Activated effector memory CD4-positive, alpha-beta T cell treated with Interleukin-2 at 50 U/mL for 16 hours (primary cell): ENCODE data around the gene TTC7B.

ENCODE experiments used
- DNase-seq: peaks from one replicate; pipeline ENCODE4 v3.0.0-alpha.2; 2020

TTC7B gene

DNA sequence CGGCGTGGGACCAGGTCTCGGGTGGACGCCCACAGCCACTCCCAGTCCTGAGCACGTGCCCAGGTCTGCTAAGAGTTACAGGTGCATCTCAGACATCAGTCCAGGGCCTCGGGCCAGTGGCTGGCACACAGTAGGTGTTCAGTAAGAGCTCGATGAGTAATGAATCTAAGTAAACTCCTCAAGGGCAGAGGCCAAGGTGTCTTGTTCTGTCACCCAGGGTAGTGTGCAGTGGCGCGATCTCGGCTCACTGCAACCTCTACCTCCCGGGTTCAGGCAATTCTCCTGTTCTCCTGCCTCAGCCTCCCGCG, 11.2 kb downstream of the TTC7B start:
- no peak for DNase-seq

DNA sequence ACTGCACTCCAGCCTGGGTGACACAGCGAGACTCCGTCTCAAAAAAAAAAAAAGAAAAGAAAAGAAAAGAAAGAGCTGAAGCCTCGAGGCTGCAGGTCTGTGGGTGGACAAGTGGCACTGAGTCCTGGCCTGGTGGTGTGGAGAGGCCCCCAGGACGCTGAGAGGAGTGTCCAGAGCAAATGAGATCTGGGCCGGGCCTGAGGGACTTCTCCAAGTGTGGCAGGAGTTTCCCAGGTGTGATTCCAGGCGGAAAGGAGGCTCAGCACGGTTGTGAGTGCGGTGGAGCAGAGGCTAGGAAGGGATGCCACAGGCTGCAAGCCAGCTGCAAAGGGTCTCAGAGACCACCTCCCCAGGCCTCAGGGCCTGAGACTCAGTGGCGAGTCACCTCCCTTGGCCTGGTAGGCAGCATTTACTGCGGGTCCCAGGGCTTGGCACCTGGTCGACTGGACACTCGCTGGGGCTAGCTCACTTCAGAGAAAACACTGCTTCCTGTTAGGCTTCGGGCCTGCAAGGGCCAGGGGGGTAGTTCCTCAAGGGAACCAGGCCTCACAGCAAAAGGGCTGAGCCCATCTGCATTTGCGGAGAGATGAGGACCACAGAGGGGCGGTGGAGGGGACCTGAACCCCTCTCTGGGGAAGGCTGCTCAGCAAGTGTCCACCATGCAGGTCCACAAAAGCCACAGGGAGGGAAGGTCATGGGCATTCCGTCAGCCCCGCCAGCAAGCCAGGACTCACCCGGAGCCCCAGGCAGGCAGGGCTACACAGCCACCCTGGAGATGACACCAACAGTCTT, 11.7 kb downstream of the TTC7B start:
- DNase-seq = no peak

DNA sequence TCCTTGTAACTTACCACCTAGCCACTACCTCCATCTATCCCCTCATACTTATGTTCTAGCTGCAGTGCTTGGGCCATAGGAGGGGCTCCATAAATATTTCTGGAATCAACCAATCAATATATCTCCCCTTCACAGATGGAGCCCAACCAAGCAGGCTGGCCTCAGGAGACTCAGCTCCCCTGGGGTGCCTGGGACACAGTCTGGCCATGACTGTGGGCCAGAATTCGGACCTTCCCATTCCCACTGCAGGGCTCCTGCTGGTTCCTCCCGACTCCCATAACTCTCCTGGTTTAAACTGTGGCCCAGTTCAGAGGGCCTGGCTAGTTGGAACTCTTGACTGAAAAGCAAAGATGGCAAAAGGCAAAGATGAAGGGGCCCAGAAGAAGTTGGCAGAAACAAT, 13.0 kb downstream of the TTC7B start:
- no peak for DNase-seq

DNA sequence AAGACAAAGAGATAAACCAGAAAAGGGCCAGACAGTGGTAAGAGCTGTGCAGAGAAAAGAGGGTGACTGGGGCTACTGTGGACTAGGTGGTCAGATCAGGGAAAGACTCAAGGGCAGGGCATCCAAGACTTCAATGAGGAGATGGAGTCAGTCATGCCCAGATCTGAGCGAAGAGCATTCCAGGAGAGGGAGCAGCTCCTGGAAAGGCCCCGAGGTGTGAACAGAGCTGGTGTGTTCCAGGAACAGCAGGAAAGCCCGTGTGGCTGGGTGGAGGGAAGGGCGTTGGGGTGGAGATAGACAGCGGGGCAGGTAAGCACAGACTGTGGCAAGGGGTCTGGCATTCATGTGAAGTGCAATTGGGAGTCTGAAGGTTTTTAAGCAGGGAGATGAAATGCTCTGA, 16.8 kb downstream of the TTC7B start:
- no peak for DNase-seq

DNA sequence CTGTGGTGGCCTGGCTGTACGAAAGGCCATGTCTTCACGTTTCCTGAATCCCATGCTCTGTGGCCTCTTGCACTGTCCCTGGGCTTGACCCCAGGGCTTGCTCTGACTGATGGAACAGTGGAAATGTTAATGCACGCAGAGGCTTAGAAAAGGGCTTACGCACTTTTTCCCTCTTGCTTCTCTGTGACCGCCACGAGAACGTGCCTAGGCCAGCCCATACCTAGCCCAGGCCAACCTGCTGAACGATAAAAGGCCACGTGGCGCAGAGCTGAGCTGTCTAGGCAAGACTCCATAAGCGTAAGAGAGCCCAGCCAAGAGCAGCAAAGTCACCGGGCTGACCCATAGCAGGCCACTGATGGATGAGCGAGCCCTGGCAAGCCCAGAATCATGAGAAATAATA, 18.3 kb downstream of the TTC7B start:
- DNase-seq = no peak

DNA sequence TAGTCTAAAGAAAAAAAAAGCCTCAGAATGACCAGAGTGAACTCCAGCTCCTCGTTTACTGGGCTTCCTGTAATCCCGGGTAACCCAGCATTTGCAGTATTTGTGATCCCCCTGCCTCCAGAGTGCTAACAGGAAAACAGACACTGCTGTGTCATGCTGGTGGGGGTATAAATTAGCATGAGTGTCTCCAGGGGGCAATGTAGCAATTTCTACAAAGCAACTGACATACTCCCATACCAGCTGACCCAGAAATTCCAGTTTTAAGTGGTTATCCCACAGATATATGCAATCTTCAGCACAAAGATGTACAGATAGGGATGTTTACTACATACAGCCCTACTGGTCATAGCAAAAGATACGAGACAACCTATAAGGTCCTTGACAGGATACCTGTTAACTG, 18.8 kb downstream of the TTC7B start:
- no peak for DNase-seq

DNA sequence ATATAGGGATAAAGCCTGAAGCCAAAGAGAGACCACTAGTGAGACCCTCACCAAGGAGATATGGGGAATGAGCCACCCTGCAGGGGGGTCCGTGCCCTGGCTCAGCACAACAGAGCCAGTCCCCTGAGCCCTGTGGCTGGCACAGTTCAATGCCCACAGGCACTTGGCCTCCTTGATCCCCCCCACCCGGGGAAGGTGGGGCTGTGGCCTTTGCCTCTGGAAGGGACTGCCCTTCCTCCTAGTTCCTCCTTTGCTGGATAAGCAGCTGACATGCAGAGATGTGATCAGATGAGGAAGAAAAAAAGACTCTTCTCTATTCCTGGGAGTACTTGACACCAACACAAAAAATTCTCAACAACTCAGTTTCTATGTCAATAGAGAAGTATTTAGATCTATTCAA, 19.9 kb downstream of the TTC7B start:
- DNase-seq = no peak

DNA sequence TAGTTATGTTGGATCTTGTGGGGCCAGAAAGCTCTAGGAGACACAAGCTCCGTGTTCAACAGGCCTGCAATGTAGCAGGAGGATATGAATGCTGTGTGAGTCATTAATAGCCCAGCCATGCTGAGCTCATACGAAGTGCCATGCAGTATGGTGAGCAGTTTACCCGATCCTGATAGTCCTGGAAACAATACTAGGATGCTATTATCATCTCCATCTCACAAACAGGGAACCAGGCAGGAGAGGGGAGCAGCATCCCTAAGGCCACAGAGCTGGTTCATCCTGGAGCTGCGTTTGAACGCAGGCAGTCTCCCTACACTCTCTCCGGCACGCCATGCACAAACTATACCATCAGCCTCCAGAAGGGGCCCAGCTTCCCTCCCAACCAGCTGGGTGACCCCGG, 20.5 kb downstream of the TTC7B start:
- DNase-seq = no peak

DNA sequence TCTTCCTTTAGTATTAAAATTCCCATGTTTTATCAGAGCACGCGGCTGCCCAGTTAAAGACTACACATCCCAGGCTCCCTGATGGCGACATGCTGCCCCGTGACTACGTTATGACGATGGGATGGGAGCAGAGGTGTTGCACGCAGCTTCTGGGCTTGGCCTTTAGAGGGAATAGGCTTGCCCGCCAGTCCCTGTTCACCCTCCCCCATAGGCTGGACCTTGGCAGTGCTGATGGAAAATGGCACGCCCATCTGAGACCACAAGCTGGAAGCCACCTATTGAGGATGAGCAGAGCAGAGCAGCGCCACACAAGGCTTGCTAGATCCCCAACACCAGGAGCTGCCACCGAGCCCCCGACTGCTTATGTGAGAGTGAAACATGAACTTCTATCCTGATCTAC, 24.7 kb downstream of the TTC7B start:
- no peak for DNase-seq

DNA sequence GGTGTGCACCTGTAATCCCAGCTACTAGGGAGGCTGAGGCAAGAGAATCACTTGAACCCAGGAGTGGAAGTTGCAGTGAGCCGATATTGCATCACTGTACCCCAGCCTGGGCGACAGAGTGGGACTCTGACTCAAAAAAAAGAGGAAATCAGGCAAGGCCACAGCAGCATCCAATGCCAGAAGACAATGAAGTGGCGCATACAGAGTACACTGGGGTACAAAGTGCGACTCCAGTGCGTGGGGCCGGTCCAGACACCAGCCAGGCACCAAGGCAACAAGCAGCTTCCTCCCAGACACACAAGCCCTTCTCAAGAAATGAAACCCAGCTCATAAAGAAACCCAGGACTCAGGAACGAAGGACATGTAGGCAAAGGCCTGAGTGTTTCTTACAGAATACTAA, 28.2 kb downstream of the TTC7B start:
- DNase-seq = no peak

DNA sequence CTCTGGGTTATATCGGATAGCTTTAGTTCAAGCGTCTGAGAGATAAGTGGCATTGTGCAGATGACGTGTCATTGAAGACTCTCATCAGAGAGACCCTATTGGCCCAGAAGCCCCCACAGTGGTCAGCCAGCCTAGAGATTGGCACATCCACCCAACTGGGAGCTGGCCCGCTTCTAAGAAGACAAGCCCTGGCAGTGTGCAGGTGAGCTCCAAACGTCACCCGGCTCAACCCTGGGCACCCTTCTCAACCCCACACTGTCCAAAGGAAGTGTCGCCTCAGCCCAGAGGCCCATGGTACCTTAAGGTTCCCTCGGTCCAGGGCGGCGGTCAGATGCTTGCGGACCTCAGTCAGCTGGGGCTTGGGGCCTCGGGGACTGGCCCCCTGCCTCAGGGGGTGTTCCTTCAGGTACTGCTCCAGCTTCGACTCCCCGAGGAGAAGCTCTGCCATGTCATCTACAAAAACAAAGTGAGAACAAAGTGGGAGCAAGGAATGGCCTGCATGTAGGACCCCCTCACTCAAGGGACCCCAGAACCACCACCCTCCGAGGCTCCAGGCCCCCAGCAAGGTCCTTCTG, 30.3 kb downstream of the TTC7B start:
- no peak for DNase-seq

DNA sequence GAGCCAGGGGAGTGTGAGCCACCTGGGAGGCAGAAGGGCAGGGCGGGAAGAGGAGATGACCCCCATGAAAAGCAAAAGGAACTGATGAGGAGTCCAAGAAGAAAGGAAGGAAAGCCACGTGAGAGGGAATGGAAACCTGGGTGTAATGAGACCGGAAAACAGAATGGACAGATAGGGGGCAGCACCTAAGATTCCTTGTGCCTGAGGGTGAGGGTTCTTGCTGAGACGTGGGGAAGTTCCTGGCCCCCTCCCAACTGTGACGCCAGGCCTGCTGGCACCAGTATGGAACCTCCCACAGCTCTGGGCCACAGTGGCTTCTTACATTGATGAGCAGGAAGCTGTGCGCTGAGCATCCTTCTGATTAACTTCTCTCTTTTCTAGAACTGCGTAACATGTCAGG, 30.8 kb downstream of the TTC7B start:
- DNase-seq = no peak

DNA sequence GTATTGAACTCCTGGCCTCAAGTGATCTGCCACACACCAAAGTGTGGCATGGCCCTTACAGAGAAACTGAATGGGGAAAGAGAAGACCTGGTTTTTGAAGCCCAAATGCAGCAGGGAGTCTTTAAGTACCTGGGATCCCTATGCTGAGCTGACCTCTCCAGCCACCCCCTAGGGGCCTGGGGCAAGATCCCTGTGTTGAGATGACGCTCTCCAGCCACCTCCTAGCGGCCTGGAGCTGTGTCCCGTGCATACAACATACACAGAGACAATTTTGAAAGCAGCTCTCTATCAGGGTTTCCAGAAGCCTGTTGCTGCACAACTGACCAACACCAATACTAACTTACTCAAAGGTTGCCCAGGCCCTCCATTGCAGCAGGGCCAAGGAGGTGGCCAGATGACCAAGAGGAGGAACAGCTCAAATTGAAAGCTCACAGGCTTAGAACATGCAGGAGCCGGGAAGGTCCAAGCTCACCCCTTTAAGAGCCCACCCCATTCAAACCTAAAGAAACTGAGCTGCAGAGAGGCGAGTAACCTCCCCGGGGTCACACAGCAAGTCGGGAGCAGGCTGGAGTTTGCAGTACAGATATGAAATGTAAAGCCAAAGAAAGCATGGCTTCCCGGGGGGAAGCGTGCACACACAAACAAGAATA, 31.5 kb downstream of the TTC7B start:
- DNase-seq = no peak

DNA sequence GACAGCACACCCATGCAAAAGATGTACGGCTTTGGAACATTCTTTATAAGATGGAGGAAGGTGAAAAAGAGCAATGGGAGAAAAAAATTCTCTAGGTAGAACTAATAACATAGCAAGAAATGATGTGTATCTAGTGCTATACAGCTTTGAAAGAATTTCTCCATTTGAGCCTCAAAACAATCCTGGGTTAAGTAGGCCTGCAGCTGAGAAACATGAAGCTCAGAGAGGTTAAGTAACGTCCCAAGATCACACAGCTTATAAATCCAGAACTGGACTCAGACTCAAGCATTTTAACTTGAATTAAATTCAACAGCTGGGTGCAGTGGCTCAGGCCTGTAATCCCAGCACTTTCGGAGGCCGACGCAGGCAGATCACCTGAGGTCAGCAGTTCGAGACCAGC, 32.9 kb downstream of the TTC7B start:
- DNase-seq = no peak

DNA sequence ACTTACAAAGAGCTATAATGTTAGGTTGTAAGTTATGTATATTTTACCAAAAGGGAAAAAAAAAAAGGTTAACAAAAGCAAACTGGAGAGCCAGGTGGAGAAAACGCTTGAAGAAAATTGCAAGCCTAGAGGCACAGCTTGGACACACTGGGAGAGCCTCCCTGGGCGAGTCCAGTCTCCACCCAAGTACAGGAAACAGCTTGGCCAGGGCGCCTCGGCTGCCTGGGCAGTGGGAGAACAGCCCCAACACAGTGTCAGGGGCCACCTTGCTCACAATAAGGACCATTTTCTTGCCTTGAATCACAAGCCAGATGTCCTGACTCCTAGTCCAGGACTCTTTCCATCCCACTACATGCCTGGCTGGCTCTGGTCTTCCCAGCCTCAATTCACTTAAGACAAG, 33.3 kb downstream of the TTC7B start:
- no peak for DNase-seq

DNA sequence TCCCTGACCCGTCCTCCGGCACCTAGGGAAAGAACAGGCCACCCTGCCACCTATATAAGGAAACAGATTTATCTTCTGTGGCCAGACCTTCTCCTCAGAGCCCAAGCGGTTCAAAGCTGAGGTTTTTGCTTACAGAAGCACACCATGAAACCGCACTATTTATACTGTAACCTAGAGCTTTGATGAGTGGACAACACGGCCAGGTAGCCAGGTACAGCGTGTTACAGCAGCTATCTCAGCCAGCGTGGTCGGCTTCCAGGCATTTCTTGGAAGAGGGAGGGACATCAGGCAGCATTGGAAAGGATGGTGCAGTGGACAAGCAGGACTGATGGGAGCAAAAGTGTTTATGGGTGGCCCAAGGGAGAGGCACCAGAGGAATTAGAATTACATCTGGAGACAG, 34.4 kb downstream of the TTC7B start:
- no peak for DNase-seq

DNA sequence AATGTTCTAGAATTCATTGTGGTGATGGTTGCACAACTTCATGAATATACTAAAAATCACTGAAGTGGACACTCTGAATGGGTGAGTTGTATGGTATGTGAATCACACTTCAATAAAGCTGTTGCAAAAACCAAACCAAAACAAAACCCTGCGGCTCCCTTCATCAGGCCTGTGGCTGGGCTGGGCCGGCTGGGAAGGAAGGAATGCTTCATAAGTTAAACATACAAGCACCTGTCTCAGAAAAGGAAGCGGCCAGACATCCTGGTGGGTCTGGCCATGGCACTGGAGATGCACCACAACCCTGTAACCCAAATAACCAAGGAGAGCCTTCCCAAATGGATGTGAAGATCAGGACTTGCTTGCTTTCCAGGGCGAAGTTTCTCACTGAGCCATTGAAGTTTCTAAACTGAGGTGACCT, 34.9 kb downstream of the TTC7B start:
- no peak for DNase-seq

DNA sequence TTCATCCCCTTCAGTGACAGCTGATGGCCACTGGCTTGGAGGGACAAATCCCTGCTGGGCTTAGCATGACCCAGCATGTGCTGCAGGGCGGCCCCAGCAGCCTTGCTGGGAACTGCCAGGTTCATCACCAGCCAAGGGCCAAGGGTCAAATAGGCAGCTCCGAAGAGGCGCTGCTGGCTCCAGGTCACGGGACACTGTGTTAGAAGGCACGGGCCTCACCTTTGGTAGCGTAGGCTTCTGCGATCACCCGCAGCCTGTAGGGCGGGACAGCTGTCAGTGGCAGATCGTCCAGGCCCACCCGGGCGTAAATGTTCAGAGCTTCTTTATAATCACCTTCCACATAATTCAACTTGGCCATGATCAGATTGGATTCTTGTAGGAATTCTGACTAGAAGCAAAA, 35.7 kb downstream of the TTC7B start:
- DNase-seq = no peak

DNA sequence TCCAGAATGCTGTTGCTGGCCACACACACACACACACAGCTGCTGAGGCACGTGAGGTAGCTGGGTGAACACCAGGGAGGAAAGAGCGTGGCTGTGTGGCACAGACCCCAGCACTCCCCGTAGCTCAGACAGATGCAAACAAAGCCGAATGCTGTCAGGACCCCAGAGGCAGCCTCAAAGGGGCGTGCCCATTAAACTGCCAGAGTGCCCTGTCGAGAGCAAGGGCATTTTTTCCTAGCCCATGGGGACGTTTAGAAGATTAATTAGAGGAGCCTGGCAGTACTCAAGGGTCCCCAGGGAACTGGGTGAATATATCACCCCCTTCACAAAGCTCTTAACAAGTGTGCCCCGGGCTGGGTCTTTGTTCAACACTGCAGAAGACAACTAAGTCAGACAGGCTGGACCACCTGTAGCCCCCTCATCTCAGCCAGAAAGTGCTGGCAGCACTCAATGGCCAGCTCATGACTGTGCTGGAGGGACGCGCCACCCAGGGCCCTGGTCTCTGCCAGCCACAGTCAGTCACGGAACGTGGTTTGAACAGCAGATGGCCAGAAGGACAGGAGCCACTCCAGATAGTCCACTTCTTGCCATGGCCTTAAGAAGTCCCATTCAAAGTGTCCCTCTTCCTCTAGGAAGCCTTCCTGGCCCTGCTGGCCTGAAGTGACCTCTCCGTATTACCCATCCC, 37.5 kb downstream of the TTC7B start:
- DNase-seq = no peak

DNA sequence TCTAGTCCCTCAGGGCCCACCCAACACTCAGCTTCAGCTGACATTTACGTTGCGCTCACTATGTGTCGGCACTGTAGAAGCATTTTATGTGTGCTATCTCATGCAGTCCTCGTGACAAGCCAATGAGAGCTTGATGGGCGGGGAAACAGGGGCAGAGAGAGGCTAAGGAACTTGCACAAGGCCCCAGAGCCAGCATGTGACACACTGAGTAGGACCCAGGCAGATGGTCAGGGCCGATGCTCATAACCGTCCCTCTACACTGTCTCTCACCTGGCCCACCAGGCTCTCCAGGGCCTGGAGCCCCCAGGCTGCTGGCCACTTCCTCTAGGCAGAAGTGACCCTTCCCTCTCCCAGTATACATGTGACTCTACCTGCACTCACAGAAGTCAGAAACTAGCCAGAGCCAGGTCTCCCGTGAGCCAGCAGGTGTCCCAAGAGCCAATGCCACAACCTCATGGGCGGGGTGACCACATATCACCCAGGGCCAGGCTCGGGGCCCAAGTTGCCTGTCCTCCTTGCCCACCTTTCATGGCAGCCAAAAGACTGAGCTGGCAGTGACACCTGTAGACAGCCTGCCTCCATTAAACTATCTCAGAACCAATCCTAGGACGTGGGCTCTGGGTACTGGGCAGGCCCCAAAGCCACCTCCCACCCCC, 38.3 kb downstream of the TTC7B start:
- no peak for DNase-seq

DNA sequence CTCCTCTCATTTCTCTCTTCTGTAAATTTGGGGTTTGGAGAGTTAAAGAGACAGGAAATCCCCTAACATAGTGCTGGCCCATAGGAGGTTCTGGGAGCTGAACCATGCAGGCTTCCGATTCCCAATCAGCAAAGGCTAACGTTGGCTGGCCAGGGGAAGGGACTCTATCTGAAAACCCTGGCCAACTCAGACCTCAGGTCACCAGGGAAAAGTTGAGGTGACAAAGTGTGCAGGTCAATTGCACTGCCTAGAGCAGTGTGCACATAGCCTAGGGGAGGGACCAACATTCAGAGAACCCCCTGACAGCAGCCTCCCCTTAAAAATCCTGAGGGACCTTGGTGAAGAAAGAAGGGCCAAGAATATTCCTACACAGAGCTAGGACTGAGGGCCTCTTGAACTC, 38.9 kb downstream of the TTC7B start:
- no peak for DNase-seq

DNA sequence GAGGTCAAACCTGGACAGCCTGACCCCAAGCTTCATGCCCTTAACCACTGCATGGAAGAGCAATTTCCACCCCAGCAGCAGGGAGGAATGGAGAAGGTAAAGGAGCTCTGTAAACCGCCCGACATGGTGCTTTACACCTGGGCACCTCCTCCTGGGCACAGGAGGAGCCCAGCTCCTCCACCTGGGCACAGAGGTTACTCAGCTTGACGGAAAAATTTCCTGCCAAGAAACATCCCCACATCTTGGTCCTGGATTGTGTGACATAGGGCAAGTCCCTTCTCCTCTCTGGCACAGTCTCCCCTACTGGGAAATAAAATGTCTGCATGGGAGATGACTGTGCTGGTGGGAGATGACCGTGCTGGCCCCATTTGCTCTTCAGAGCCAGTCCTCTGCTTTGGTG, 40.8 kb downstream of the TTC7B start:
- no peak for DNase-seq

DNA sequence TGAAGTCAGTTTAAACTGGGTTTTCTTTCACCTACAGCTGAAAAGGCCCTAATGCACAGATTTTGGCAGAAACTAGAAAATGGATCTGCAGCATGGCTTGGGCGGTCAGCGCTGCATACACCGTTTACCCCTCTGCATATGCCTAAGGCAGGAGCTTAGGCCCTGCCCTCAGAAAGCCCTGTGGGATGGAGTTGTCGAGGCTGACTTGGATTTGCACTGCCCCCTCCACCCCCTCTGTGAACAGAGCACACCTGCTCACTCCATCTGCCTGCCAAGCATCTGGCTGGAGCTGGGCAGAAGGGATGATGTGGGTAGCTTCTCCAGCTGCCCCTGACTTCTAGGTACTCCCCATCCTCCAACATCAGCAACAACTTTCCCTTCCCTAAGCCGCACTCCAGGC, 41.9 kb downstream of the TTC7B start:
- no peak for DNase-seq

DNA sequence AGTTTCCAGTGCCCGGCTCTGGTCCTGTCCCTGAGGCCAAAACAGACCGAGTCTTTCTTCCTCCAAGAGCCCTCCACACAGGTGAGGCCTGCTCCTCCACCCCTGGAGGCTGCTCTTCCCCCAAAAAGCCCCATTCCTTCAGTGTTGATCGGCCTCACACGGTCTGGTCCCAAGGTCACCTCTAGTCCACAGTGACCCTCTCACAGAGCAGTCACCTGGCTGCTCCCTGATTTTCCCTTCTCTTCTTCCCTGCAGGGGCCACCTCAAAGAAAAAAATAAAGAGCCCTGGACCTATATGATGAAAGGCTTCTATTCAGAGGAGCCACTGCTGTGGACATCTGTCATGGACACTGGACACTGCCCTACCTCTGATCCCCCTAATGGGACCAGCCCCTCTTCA, 42.5 kb downstream of the TTC7B start:
- no peak for DNase-seq
